Fibroblast of the aortic adventitia (primary cell): ENCODE measurements around the gene GFI1B. TPM values are rescaled to one million over a fixed set of nuclear protein-coding genes. Genes with fewer than 3 reads are reported as not detected.
"Not testable (repeated sequence)": the region's sequence is repeated elsewhere in the genome, so short reads cannot be mapped to it uniquely, and the experiment has no call there.

Experiments used
- DNase-seq: peaks from one replicate; pipeline ENCODE4 v3.0.0-alpha.2; 2010; ENCODE audit warnings: low read depth
- H3K4me3 ChIP-seq: 2 replicates; pipeline ENCODE4 v1.5.1; 2011; ENCODE audit warnings: low read depth, mild to moderate bottlenecking, control low read depth, low read length, moderate library complexity
- CTCF ChIP-seq: IDR thresholded peaks from 2 replicates; pipeline ENCODE4 v1.5.1; 2011; ENCODE audit warnings: mild to moderate bottlenecking, low read length, control low read depth, inconsistent platforms; ENCODE audit not compliant: insufficient read depth
- total RNA-seq: library from RNA; depleted of rRNA; stranded (reverse); fragments of >200 nt; gene quantifications from 2 replicates; pipeline ENCODE4 v1.2.3, GENCODE V29; 2012; ENCODE audit warnings: low replicate concordance

Gene GFI1B
- total RNA-seq, 1 donor, result not detected

DNA sequence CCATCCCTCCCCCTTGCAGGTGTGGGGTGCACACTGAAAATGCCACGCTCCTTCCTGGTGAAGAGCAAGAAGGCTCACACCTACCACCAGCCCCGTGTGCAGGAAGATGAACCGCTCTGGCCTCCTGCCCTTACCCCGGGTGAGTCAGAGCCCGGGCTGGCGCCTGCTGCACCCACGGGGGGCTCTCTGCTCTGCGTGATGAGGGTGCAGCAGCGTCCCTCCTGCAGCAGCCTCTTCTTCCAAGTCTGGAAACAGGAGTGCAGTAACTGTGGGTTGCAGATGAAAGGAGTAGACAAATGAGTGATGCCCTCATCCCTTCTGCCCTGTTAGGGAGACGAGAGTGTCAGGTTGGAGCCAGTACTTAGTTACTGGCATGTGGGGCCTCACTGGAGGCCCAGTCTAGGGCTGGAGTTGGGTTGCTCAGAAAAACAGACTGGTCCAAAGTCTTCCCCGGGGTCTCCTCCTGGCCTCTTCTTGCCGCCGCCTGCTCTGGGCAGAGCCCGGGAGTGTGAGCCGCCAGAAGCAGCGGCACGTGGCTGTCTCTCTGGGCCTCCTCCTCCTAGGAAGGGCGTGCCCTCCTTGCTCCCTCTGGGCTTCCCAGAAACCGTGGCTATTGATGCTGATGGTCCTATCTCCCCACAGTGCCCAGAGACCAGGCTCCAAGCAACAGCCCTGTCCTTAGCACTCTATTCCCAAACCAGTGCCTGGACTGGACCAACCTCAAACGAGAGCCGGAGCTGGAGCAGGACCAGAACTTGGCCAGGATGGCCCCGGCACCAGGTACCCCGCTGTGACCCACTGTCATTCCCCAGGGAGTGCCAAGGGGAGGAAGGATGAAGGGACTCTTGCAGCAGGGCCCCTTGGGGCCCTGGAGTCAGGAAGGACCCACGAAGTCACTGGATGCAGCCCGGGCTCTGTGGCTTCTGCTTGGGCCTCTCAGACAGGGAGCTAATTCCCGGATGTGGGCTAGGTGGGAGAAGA, 8.4 kb downstream of the GFI1B start:
- DNase-seq, result peak; percentile 3
- no peak for TF ChIP-seq CTCF
- H3K4me3 ChIP-seq, result no peak overlapping the region

DNA sequence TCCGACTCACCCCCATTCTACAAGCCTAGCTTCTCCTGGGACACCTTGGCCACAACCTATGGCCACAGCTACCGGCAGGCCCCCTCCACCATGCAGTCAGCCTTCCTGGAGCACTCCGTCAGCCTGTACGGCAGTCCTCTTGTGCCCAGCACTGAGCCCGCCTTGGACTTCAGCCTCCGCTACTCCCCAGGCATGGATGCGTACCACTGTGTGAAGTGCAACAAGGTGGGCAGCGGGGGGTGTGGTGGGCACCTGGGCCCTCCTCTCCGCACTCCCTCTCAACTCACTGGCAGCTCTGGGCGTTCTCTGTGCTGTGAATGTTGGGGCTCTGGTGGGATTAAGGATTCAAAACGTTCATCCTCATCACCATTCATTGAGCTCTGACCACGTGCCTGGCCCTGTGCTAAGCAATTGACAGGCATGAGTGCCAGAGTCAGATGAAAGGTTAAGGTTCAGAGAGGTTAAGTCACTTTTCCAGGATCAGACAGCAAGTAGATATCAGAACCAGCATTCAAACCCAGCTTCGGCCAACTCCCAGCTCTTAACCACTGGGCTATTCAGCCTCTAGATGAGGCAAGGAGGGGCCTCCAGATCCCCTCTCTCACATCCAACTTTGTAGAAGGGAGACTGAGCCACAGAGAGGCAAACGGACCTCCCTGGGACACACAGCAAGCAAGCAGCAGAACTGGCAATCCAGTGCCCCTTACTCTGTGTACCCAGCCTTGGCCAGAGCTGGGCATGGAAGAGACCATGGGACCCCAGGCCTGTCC, 9.9 kb downstream of the GFI1B start:
- H3K4me3 ChIP-seq, result no peak overlapping the region
- DNase-seq, result no peak
- TF ChIP-seq CTCF, result no peak

DNA sequence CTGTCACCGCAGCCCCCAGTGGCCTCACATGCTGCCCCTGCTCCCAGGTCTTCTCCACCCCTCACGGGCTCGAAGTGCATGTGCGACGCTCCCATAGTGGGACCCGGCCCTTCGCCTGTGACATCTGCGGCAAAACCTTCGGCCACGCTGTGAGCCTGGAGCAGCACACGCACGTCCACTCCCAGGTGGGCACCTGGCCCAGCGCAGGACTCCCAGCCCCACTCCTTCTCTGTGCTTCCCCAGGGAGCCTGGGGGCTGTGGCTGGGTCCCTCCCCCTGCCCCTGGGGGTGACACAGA, 10.5 kb downstream of the GFI1B start:
- TF ChIP-seq CTCF, result no peak
- no peak for DNase-seq
- no peak overlapping the region for H3K4me3 ChIP-seq

- no peak for TF ChIP-seq CTCF
- H3K4me3 ChIP-seq, result no peak overlapping the region
- DNase-seq, result no peak
Measured at GRCh38 chr9:132989414-132989996, 11.0 kb downstream of the GFI1B start.

- H3K4me3 ChIP-seq, result not testable (repeated sequence)
- peak; percentile 2 for DNase-seq
Measured at GRCh38 chr9:132989998-132990557, 11.6 kb downstream of the GFI1B start.

GRCh38 chr9:132990781-132991180, 12.3 kb downstream of the GFI1B start:
- no peak for DNase-seq
- TF ChIP-seq CTCF, result no peak
- no peak overlapping the region for H3K4me3 ChIP-seq
